DND-41 (cell line): ENCODE results near the gene RPS23.
"Not testable (repeated sequence)": the region's sequence is repeated elsewhere in the genome, so short reads cannot be mapped to it uniquely, and the experiment has no call there.

Experiments used
- ATAC-seq: fragments of 200-7000 bp; cut with Tn5 transposase; 3 replicates; pipeline ENCODE4 v1.9.1; 2021; ENCODE audit warnings: low read depth; ENCODE audit not compliant: insufficient read depth
- DNase-seq: peaks from one replicate; pipeline ENCODE4 v3.0.0-alpha.2; 2020
- H2AFZ ChIP-seq: 2 replicates; pipeline ENCODE4 v1.6.0; 2012; ENCODE audit warnings: low read depth, low read length
- H3K27ac ChIP-seq: 2 replicates; pipeline ENCODE4 v1.5.1; 2012; ENCODE audit warnings: low read length, inconsistent platforms
- H3K27me3 ChIP-seq: fragments of 200-600 bp; sonication (generic); 2 replicates; pipeline ENCODE4 v1.6.0; 2012; ENCODE audit warnings: low read length, mild to moderate bottlenecking, inconsistent platforms; ENCODE audit not compliant: insufficient read depth, poor library complexity
- H3K36me3 ChIP-seq: 2 replicates; pipeline ENCODE4 v1.5.1; 2012; ENCODE audit warnings: low read length, inconsistent platforms; ENCODE audit not compliant: insufficient read depth
- H3K4me1 ChIP-seq: 2 replicates; pipeline ENCODE4 v1.5.1; 2012; ENCODE audit warnings: mild to moderate bottlenecking, low read length; ENCODE audit not compliant: insufficient read depth
- H3K4me2 ChIP-seq: 2 replicates; pipeline ENCODE4 v1.6.0; 2012; ENCODE audit warnings: mild to moderate bottlenecking, moderate library complexity, low read length, inconsistent platforms; ENCODE audit not compliant: insufficient read depth
- H3K4me3 ChIP-seq, 2 experiments: fragments of 200-600 bp in 1 of 2; shearing (Covaris generic) in 1 of 2; 2 replicates each; pipeline ENCODE4 v1.5.1; 2012 to 2016; ENCODE audit warnings: inconsistent platforms in 2 of 2, low read length in 2 of 2, mild to moderate bottlenecking in 2 of 2, low read depth in 1 of 2, moderate library complexity in 1 of 2
- H3K79me2 ChIP-seq: 2 replicates; pipeline ENCODE4 v1.6.0; 2012; ENCODE audit warnings: low read length, inconsistent platforms; ENCODE audit not compliant: insufficient read depth
- H3K9ac ChIP-seq: 2 replicates; pipeline ENCODE4 v1.6.0; 2012; ENCODE audit warnings: low read depth, mild to moderate bottlenecking, inconsistent platforms, low read length, moderate library complexity
- H3K9me3 ChIP-seq: 2 replicates; pipeline ENCODE4 v1.5.1; 2012; ENCODE audit warnings: low read length, moderate library complexity, mild to moderate bottlenecking, inconsistent platforms; ENCODE audit not compliant: insufficient read depth, severe bottlenecking
- H4K20me1 ChIP-seq: 2 replicates; pipeline ENCODE4 v1.6.0; 2012; ENCODE audit warnings: low read length; ENCODE audit not compliant: insufficient read depth
- EZH2 ChIP-seq: IDR thresholded peaks from 3 replicates; pipeline ENCODE4 v1.6.1; 2012; ENCODE audit warnings: borderline replicate concordance, low read depth, mild to moderate bottlenecking, moderate library complexity, low read length, inconsistent platforms; ENCODE audit not compliant: severe bottlenecking
- TF ChIP-seq, protein P1 (sequence below): IDR thresholded peaks from 2 replicates; pipeline ENCODE4 v1.5.1; 2012; ENCODE audit warnings: borderline replicate concordance, low read length, moderate library complexity, mild to moderate bottlenecking; ENCODE audit not compliant: poor library complexity, severe bottlenecking; ENCODE audit errors: extremely low read depth

Gene RPS23

GRCh38 chr5:82269363-82269762 lies 8.8 kb downstream of the RPS23 start:
- H3K4me1 ChIP-seq, H2AFZ ChIP-seq, H3K4me2 ChIP-seq, H3K27me3 ChIP-seq, ATAC-seq, H3K9ac ChIP-seq, H3K4me3 ChIP-seq, H3K27ac ChIP-seq, DNase-seq, H4K20me1 ChIP-seq, H3K9me3 ChIP-seq, H3K79me2 ChIP-seq: not testable (repeated sequence)
- peaks cover 32% of the 10 kb centered on the region for H3K36me3 ChIP-seq

DNA sequence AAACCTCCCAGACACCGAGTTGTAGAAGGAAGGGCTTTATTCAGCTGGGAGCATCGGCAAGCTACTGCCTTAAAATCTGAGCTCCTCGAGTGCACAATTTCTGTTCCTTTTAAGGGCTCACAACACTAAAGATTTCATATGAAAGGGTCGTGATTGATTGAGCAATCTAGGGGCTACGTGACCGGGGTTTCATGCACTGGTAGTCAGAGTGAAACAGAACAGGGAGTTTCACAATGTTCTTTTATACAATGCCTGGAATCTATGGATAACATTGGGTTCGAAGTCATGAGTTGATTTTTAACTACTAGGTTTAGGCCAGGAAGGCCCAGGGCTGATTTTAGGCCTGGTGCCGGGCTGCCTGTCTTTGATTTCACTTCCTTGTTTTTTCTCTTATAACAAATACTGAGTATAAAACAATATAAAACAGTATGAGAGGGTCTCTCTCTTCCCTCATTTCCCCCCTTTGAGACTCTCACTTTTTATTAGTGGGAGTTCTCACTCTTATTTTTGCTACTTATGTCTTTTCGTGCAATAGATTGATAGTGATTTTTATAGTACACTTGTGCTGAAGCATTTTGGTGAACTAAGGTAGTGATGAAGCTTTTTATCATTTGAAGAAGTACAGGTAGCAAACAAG lies 10.7 kb downstream of the RPS23 start:
- not testable (repeated sequence) for H3K4me3 ChIP-seq, H3K4me2 ChIP-seq, H2AFZ ChIP-seq, H3K27ac ChIP-seq, H3K4me1 ChIP-seq, H3K79me2 ChIP-seq, H3K27me3 ChIP-seq, H3K9me3 ChIP-seq, DNase-seq, H4K20me1 ChIP-seq, ATAC-seq, H3K9ac ChIP-seq
- peaks cover 23% of the 10 kb centered on the region; the same call in 1 of the 2 replicates for H3K36me3 ChIP-seq

- no peak overlapping the region for H3K27ac ChIP-seq
- H3K36me3 ChIP-seq: peaks cover 23% of the 10 kb centered on the region; the same call in 1 of the 2 replicates
- no peaks in the 10 kb centered on the region for H3K4me1 ChIP-seq
- no peaks in the 10 kb centered on the region for H4K20me1 ChIP-seq
- no peak for ATAC-seq
- no peaks in the 10 kb centered on the region for H3K79me2 ChIP-seq
- TF ChIP-seq EZH2: no peak
- TF ChIP-seq, protein P1, sequence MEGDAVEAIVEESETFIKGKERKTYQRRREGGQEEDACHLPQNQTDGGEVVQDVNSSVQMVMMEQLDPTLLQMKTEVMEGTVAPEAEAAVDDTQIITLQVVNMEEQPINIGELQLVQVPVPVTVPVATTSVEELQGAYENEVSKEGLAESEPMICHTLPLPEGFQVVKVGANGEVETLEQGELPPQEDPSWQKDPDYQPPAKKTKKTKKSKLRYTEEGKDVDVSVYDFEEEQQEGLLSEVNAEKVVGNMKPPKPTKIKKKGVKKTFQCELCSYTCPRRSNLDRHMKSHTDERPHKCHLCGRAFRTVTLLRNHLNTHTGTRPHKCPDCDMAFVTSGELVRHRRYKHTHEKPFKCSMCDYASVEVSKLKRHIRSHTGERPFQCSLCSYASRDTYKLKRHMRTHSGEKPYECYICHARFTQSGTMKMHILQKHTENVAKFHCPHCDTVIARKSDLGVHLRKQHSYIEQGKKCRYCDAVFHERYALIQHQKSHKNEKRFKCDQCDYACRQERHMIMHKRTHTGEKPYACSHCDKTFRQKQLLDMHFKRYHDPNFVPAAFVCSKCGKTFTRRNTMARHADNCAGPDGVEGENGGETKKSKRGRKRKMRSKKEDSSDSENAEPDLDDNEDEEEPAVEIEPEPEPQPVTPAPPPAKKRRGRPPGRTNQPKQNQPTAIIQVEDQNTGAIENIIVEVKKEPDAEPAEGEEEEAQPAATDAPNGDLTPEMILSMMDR: no peak
- no peak overlapping the region for H3K4me3 ChIP-seq
- no peaks in the 10 kb centered on the region for H3K27me3 ChIP-seq
- H3K9ac ChIP-seq: no peak overlapping the region
- DNase-seq: no peak
- no peak overlapping the region for H3K4me2 ChIP-seq
- no peak overlapping the region for H2AFZ ChIP-seq
- H3K9me3 ChIP-seq: peaks cover 5% of the 10 kb centered on the region
Measured at GRCh38 chr5:82265047-82265446, 13.1 kb downstream of the RPS23 start.

- no peak overlapping the region for H2AFZ ChIP-seq
- TF ChIP-seq EZH2: no peak
- TF ChIP-seq, protein P1: peak; percentile 63
- H4K20me1 ChIP-seq: no peaks in the 10 kb centered on the region
- H3K79me2 ChIP-seq: no peaks in the 10 kb centered on the region
- no peaks in the 10 kb centered on the region for H3K9me3 ChIP-seq
- peaks cover 6% of the 10 kb centered on the region; the same call in 1 of the 2 replicates for H3K36me3 ChIP-seq
- H3K4me3 ChIP-seq: no peak overlapping the region
- H3K27ac ChIP-seq: no peak overlapping the region
- H3K4me1 ChIP-seq: no peaks in the 10 kb centered on the region
- H3K27me3 ChIP-seq: no peaks in the 10 kb centered on the region
- DNase-seq: no peak
- ATAC-seq: peak; percentile 72
- no peak overlapping the region for H3K9ac ChIP-seq
- H3K4me2 ChIP-seq: no peak overlapping the region
Measured at GRCh38 chr5:82259172-82259800, 18.9 kb downstream of the RPS23 start.
